Mucosa of rectum (tissue), 2 donors: Measurements from ENCODE around the gene ROCK2.

ENCODE experiments used
- H3K27ac ChIP-seq, 2 donors: one replicate each; pipeline ENCODE4 v1.7.0; 2013; ENCODE audit warnings: inconsistent platforms in 2 of 2, low read depth in 2 of 2, low read length in 2 of 2
- H3K27me3 ChIP-seq, 2 donors: one replicate each; pipeline ENCODE4 v1.7.0; 2013; ENCODE audit warnings: low read length in 2 of 2; ENCODE audit not compliant: control insufficient read depth in 2 of 2, insufficient read depth in 2 of 2
- H3K36me3 ChIP-seq, 2 donors: one replicate each; pipeline ENCODE4 v1.7.0; 2013; ENCODE audit warnings: low read length in 2 of 2; ENCODE audit not compliant: control insufficient read depth in 2 of 2, insufficient read depth in 2 of 2
- H3K4me1 ChIP-seq, 2 donors: one replicate each; pipeline ENCODE4 v1.7.0; 2013; ENCODE audit warnings: low read length in 2 of 2, mild to moderate bottlenecking in 1 of 2; ENCODE audit not compliant: control insufficient read depth in 2 of 2, insufficient read depth in 2 of 2
- H3K4me3 ChIP-seq, 2 donors: one replicate each; pipeline ENCODE4 v1.7.0; 2013; ENCODE audit warnings: low read length in 2 of 2
- H3K9ac ChIP-seq, 2 donors: one replicate each; pipeline ENCODE4 v1.7.0; 2013; ENCODE audit warnings: low read length in 2 of 2, low read depth in 1 of 2, mild to moderate bottlenecking in 1 of 2
- H3K9me3 ChIP-seq, 2 donors: one replicate each; pipeline ENCODE4 v1.7.0; 2013; ENCODE audit warnings: low read length in 2 of 2; ENCODE audit not compliant: control insufficient read depth in 2 of 2
- donor health status: healthy.
- donor health status: Normal muscosa, but diverticular disease.

The ROCK2 gene

GRCh38 chr2:11227595-11227994 is 116.8 kb downstream of the ROCK2 start:
- Histone ChIP-seq H3K4me3 (no peak overlapping the region), H3K27me3 (no peaks in the 10 kb centered on the region), H3K36me3 (peaks cover 7 to 9% of the 10 kb centered on the region in 2 donors), H3K9me3 (no peaks in the 10 kb centered on the region), H3K9ac (no peak overlapping the region), H3K4me1 (no peaks in the 10 kb centered on the region), H3K27ac (no peak overlapping the region)

GRCh38 chr2:11224887-11225286 is 119.5 kb downstream of the ROCK2 start:
- Histone ChIP-seq H3K36me3 (peaks cover 14 to 20% of the 10 kb centered on the region in 2 donors), H3K4me3 (no peak overlapping the region), H3K4me1 (no peaks in the 10 kb centered on the region), H3K27ac (no peak overlapping the region), H3K9ac (no peak overlapping the region), H3K27me3 (no peaks in the 10 kb centered on the region), H3K9me3 (no peaks in the 10 kb centered on the region)

- Histone ChIP-seq H3K4me3 (no peak overlapping the region), H3K9me3 (no peaks in the 10 kb centered on the region), H3K9ac (no peak overlapping the region), H3K4me1 (no peaks in the 10 kb centered on the region), H3K27ac (no peak overlapping the region), H3K27me3 (no peaks in the 10 kb centered on the region), H3K36me3 (peaks cover 18 to 23% of the 10 kb centered on the region in 2 donors)
Measured at GRCh38 chr2:11222845-11223244, 121.6 kb downstream of the ROCK2 start.

GRCh38 chr2:11220445-11220844 is 124.0 kb downstream of the ROCK2 start:
- no peak overlapping the region for H3K4me3 ChIP-seq
- peaks cover 23 to 26% of the 10 kb centered on the region in 2 donors for H3K36me3 ChIP-seq

GRCh38 chr2:11215407-11215806 is 129.0 kb downstream of the ROCK2 start:
- Histone ChIP-seq H3K36me3 (peaks cover 43 to 55% of the 10 kb centered on the region in 2 donors), H3K4me3 (no peak overlapping the region)

More at GRCh38 chr2:11220445-11220844, 124.0 kb downstream of the ROCK2 start:
- Histone ChIP-seq H3K27me3 (no peaks in the 10 kb centered on the region), H3K9ac (no peak overlapping the region), H3K27ac (no peak overlapping the region), H3K4me1 (no peaks in the 10 kb centered on the region), H3K9me3 (no peaks in the 10 kb centered on the region)

GRCh38 chr2:11214770-11215169 is 129.7 kb downstream of the ROCK2 start:
- H3K27me3 ChIP-seq: no peaks in the 10 kb centered on the region
- peaks cover 46 to 58% of the 10 kb centered on the region in 2 donors for H3K36me3 ChIP-seq
- no peak overlapping the region for H3K9ac ChIP-seq
- H3K9me3 ChIP-seq: no peaks in the 10 kb centered on the region
- H3K27ac ChIP-seq: no peak overlapping the region
- H3K4me3 ChIP-seq: no peak overlapping the region
- H3K4me1 ChIP-seq: no peaks in the 10 kb centered on the region

More at GRCh38 chr2:11215407-11215806, 129.0 kb downstream of the ROCK2 start:
- Histone ChIP-seq H3K9me3 (no peaks in the 10 kb centered on the region), H3K27ac (no peak overlapping the region), H3K4me1 (no peaks in the 10 kb centered on the region), H3K27me3 (no peaks in the 10 kb centered on the region), H3K9ac (no peak overlapping the region)

- no peak overlapping the region for H3K4me3 ChIP-seq
- H3K9me3 ChIP-seq: no peaks in the 10 kb centered on the region
- no peaks in the 10 kb centered on the region for H3K4me1 ChIP-seq
- peaks cover 47 to 64% of the 10 kb centered on the region in 2 donors for H3K36me3 ChIP-seq
- H3K27me3 ChIP-seq: no peaks in the 10 kb centered on the region
- H3K9ac ChIP-seq: no peak overlapping the region
- no peak overlapping the region for H3K27ac ChIP-seq
Measured at GRCh38 chr2:11213975-11214374, 130.5 kb downstream of the ROCK2 start.

- Histone ChIP-seq H3K9me3 (no peaks in the 10 kb centered on the region), H3K4me3 (no peak overlapping the region), H3K36me3 (peaks cover 48 to 64% of the 10 kb centered on the region in 2 donors), H3K27ac (no peak overlapping the region), H3K27me3 (no peaks in the 10 kb centered on the region), H3K9ac (no peak overlapping the region), H3K4me1 (no peaks in the 10 kb centered on the region)
Measured at GRCh38 chr2:11213090-11213638, 131.3 kb downstream of the ROCK2 start.

- Histone ChIP-seq H3K27ac (no peak overlapping the region), H3K36me3 (peaks cover 50 to 61% of the 10 kb centered on the region in 2 donors), H3K4me3 (no peak overlapping the region), H3K4me1 (no peaks in the 10 kb centered on the region), H3K9me3 (no peaks in the 10 kb centered on the region), H3K27me3 (no peaks in the 10 kb centered on the region), H3K9ac (no peak overlapping the region)
Measured at GRCh38 chr2:11212645-11213044, 131.8 kb downstream of the ROCK2 start.

GRCh38 chr2:11208083-11208482 is 136.4 kb downstream of the ROCK2 start:
- H3K9me3 ChIP-seq: no peaks in the 10 kb centered on the region
- peaks cover 0 to 10% of the 10 kb centered on the region in 2 donors for H3K4me1 ChIP-seq
- no peaks in the 10 kb centered on the region for H3K27me3 ChIP-seq
- no peak overlapping the region for H3K27ac ChIP-seq
- no peak overlapping the region for H3K4me3 ChIP-seq
- H3K36me3 ChIP-seq: peaks cover 31 to 53% of the 10 kb centered on the region in 2 donors
- no peak overlapping the region for H3K9ac ChIP-seq
